ENCODE measurements around the gene SYCP2L.
A peak's percentile ranks its signal among the peaks of the same experiment; 100 is the strongest.
"Not testable (repeated sequence)": the region's sequence is repeated elsewhere in the genome, so short reads cannot be mapped to it uniquely, and the experiment has no call there.

SYCP2L gene

GRCh38 chr6:10882253-10882630, 4.6 kb upstream of the SYCP2L start:
- DNase-seq = not testable (repeated sequence)

- DNase-seq = no peak
These were observed 4.1 kb upstream of the SYCP2L start for GRCh38 chr6:10882657-10883171.

GRCh38 chr6:10883312-10884244, 3.3 kb upstream of the SYCP2L start:
- DNase-seq = no peak

- no peak for DNase-seq
These were observed 2.4 kb upstream of the SYCP2L start for GRCh38 chr6:10884245-10884972.

- DNase-seq = not testable (repeated sequence)
These were observed 524 bp upstream of the SYCP2L start for GRCh38 chr6:10886365-10886690.

GRCh38 chr6:10890151-10890550, 3.3 kb downstream of the SYCP2L start:
- DNase-seq = no peak

- DNase-seq = no peak
These were observed 5.1 kb downstream of the SYCP2L start for GRCh38 chr6:10891960-10892359.

- no peak for DNase-seq
These were observed 8.1 kb downstream of the SYCP2L start for GRCh38 chr6:10894958-10895357.

GRCh38 chr6:10896691-10897090, 9.8 kb downstream of the SYCP2L start:
- DNase-seq = no peak

GRCh38 chr6:10901770-10902169, 14.9 kb downstream of the SYCP2L start:
- DNase-seq = peak; percentile 47

- no peak for DNase-seq
These were observed 17.2 kb downstream of the SYCP2L start for GRCh38 chr6:10904015-10904414.

- DNase-seq = no peak
These were observed 21.4 kb downstream of the SYCP2L start for GRCh38 chr6:10908228-10908627.

- DNase-seq = not testable (repeated sequence)
These were observed 32.7 kb downstream of the SYCP2L start for GRCh38 chr6:10919520-10919919.

- DNase-seq = no peak
These were observed 46.3 kb downstream of the SYCP2L start for GRCh38 chr6:10933126-10933525.

- no peak for DNase-seq
These were observed 53.0 kb downstream of the SYCP2L start for GRCh38 chr6:10939840-10940239.

GRCh38 chr6:10945845-10946244, 59.0 kb downstream of the SYCP2L start:
- DNase-seq = no peak

GRCh38 chr6:10947966-10948365, 61.1 kb downstream of the SYCP2L start:
- no peak for DNase-seq

GRCh38 chr6:10949579-10950490, 63.0 kb downstream of the SYCP2L start:
- no peak for DNase-seq

- DNase-seq = no peak
These were observed 64.9 kb downstream of the SYCP2L start for GRCh38 chr6:10951675-10952282.

- peak; percentile 55 for DNase-seq
These were observed 67.7 kb downstream of the SYCP2L start for GRCh38 chr6:10954590-10955010.

- no peak for DNase-seq
These were observed 69.9 kb downstream of the SYCP2L start for GRCh38 chr6:10956776-10957175.

- no peak for DNase-seq
These were observed 70.6 kb downstream of the SYCP2L start for GRCh38 chr6:10957414-10957886.
